ENCODE results near the gene SYP.

DNA sequence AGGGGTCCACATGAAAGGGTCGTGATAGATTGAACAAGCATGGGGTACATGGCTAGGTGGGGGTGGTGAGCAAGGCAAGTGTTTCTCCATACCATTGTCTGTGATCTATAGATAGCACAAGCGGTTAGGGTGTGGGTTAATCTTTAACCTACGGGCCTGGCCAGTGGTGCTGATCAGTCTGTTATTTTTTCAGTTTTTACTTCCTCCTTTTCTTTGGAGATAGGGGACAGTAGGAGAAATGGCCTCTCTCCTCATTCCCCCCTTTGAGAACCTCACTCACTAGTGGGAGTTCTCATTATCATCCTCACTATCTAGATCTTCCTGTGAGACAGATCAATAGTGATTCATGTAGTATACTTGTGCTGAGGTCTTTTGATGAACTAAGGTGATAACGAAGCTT is 60.3 kb downstream of the SYP start:
- TF ChIP-seq CTCF (IDR thresholded peaks at IDR 0.05): no peak
- no peak for TF ChIP-seq POLR2A (IDR thresholded peaks at IDR 0.05)

Data from testis (tissue), 2 donors.